Mesendoderm (in vitro differentiated cells): ENCODE measurements around the gene LAMA2.

ENCODE experiments used
- DNase-seq: peaks from one replicate; pipeline ENCODE4 v3.0.0; 2013
- H2AK5ac ChIP-seq: 2 replicates; pipeline ENCODE4 v1.6.1; 2013; ENCODE audit warnings: low read length, inconsistent platforms
- H2BK120ac ChIP-seq: 2 replicates; pipeline ENCODE4 v1.6.1; 2013; ENCODE audit warnings: low read depth, mild to moderate bottlenecking, low read length, moderate library complexity, mixed read lengths
- H2BK15ac ChIP-seq: replicated peaks from 2 replicates; pipeline ENCODE4 v1.6.1; 2013; ENCODE audit warnings: low read depth, mild to moderate bottlenecking, moderate library complexity
- H2BK5ac ChIP-seq: 2 replicates; pipeline ENCODE4 v1.6.1; 2013; ENCODE audit warnings: low read length, inconsistent platforms
- H3K18ac ChIP-seq: 2 replicates; pipeline ENCODE4 v1.6.1; 2013; ENCODE audit warnings: mild to moderate bottlenecking, low read length, mixed read lengths
- H3K23ac ChIP-seq: one replicate; pipeline ENCODE4 v1.6.1; 2013; ENCODE audit warnings: low read length
- H3K27ac ChIP-seq: 2 replicates; pipeline ENCODE4 v1.5.1; 2013; ENCODE audit warnings: low read depth, mild to moderate bottlenecking, inconsistent platforms, low read length, moderate library complexity
- H3K27me3 ChIP-seq: 2 replicates; pipeline ENCODE4 v1.6.1; 2013; ENCODE audit warnings: low read length, control low read depth, mild to moderate bottlenecking, inconsistent platforms; ENCODE audit not compliant: insufficient read depth, poor library complexity
- H3K36me3 ChIP-seq: 2 replicates; pipeline ENCODE4 v1.6.1; 2013; ENCODE audit warnings: low read length, inconsistent platforms; ENCODE audit not compliant: control insufficient read depth, insufficient read depth
- H3K4ac ChIP-seq: one replicate; pipeline ENCODE4 v1.6.1; 2013; ENCODE audit warnings: low read depth, mild to moderate bottlenecking, low read length, moderate library complexity
- H3K4me1 ChIP-seq: 2 replicates; pipeline ENCODE4 v1.6.1; 2013; ENCODE audit warnings: low read depth, low read length, inconsistent platforms; ENCODE audit not compliant: control insufficient read depth
- H3K4me2 ChIP-seq: 2 replicates; pipeline ENCODE4 v1.6.1; 2013; ENCODE audit warnings: low read length
- H3K4me3 ChIP-seq: 2 replicates; pipeline ENCODE4 v1.5.1; 2013; ENCODE audit warnings: mild to moderate bottlenecking, low read length
- H3K56ac ChIP-seq: one replicate; pipeline ENCODE4 v1.6.1; 2013; ENCODE audit warnings: low read length
- H3K79me1 ChIP-seq: 2 replicates; pipeline ENCODE4 v1.6.1; 2013; ENCODE audit warnings: low read length, inconsistent platforms
- H3K79me2 ChIP-seq: 2 replicates; pipeline ENCODE4 v1.6.1; 2013; ENCODE audit warnings: mild to moderate bottlenecking, low read length; ENCODE audit not compliant: control insufficient read depth, insufficient read depth
- H3K9ac ChIP-seq: 2 replicates; pipeline ENCODE4 v1.6.1; 2013; ENCODE audit warnings: low read length, inconsistent platforms
- H4K5ac ChIP-seq: one replicate; pipeline ENCODE4 v1.6.1; 2013; ENCODE audit warnings: low read length
- H4K8ac ChIP-seq: one replicate; pipeline ENCODE4 v1.6.1; 2013; ENCODE audit warnings: low read depth, mild to moderate bottlenecking, control low read depth, low read length, moderate library complexity
- WGBS: extraction: QIAGEN DNeasy Blood & Tissue Kit; methylation state at CpG from one replicate; pipeline ENCODE4 v1.1.7; 2013; ENCODE audit warnings: low lambda C conversion rate, missing lambda C conversion rate; ENCODE audit not compliant: insufficient coverage; ENCODE audit errors: extremely low coverage; 5-methylcytosine and 5-hydroxymethylcytosine counted together

The LAMA2 gene

DNA sequence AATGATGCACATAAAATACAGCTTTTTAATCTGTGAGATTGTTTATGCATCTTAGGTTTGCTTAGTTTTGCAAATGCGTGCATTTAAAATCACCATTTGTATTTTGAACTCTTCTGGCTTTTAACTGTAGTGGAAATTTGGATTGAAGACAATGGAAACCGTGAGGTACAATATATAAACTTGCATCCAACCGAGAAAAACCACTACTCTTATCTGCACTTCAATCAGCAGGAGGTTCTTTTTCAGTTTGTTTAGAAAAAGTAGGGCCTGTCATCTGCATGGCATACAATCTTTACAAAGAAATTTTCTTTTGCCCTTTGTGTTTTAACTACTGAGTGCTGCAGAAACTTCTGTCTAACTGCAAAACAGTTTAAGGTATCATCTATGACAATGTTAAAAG lies 132.8 kb downstream of the LAMA2 start:
- H3K23ac ChIP-seq: no peak overlapping the region
- no peaks in the 10 kb centered on the region for H3K36me3 ChIP-seq
- no peak overlapping the region for H3K9ac ChIP-seq
- WGBS: no CpG with 5 or more reads among the region's 3 CpGs
- H4K5ac ChIP-seq: no peak overlapping the region
- no peaks in the 10 kb centered on the region for H3K79me2 ChIP-seq
- no peak overlapping the region for H4K8ac ChIP-seq
- no peaks in the 10 kb centered on the region for H3K27me3 ChIP-seq
- H3K79me1 ChIP-seq: no peaks in the 10 kb centered on the region
- no peak overlapping the region for H3K4ac ChIP-seq
- H2BK5ac ChIP-seq: no peak overlapping the region
- no peak overlapping the region for H2BK120ac ChIP-seq
- H3K18ac ChIP-seq: no peak overlapping the region
- H3K4me3 ChIP-seq: no peak overlapping the region
- no peak overlapping the region for H2AK5ac ChIP-seq
- no peak overlapping the region for H3K27ac ChIP-seq
- no peak overlapping the region for H3K4me2 ChIP-seq
- no peak overlapping the region for H3K56ac ChIP-seq
- no peak overlapping the region for H2BK15ac ChIP-seq
- H3K4me1 ChIP-seq: peaks cover 2% of the 10 kb centered on the region
- DNase-seq: no peak

DNA sequence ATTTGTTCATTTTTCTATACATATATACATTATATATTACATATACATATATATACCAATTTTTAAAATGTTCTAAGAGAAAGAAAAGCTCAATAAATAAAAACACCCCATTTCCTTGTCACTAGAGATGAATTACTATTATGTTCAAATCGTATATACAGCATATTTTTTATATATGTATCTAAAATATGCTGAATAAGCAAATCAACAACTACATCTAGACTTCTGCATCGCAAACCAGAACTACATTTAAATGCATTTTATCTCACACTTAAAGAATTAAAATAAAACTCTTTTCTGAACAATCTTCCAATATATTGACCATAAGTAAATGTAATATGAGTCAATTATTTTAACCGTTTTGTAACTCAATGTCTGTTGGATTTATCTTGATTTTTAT lies 133.9 kb downstream of the LAMA2 start:
- Histone ChIP-seq H3K27me3 (no peaks in the 10 kb centered on the region), H3K18ac (no peak overlapping the region), H4K8ac (no peak overlapping the region), H2BK15ac (no peak overlapping the region), H4K5ac (no peak overlapping the region), H3K23ac (no peak overlapping the region), H3K56ac (no peak overlapping the region), H2BK5ac (no peak overlapping the region), H3K9ac (no peak overlapping the region), H2BK120ac (no peak overlapping the region), H3K79me2 (no peaks in the 10 kb centered on the region), H3K36me3 (no peaks in the 10 kb centered on the region), H3K4ac (no peak overlapping the region), H3K4me2 (no peak overlapping the region), H3K27ac (no peak overlapping the region), H3K79me1 (no peaks in the 10 kb centered on the region), H2AK5ac (no peak overlapping the region), H3K4me1 (peaks cover 2% of the 10 kb centered on the region), H3K4me3 (no peak overlapping the region)
- WGBS: no CpG with 5 or more reads among the region's 3 CpGs
- DNase-seq: no peak

DNA sequence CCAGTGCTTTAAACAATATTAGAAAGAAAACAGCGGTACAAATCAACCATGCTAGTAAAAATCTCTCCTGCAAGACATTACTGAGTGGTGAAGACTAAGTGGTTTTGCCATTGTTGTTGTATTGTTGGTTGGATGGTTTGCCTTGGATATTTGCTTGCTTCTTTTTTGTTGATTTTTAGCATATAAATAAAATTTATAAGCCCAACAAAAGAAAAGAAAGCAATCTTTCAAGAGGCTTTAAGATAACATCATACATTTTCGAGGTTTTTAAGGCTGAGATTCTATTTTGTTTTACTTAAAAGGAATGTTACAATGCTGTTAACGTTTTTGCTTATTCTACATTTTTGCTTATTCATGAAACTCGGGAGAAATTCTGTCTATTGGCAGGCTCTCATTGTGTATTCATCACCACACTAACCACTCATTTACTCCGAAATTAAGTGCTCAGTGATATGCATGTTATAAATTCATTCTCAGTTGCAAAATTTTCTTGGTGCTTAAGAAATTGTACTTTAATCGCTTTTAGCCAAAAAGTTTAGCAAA lies 139.1 kb downstream of the LAMA2 start:
- no peaks in the 10 kb centered on the region for H3K79me1 ChIP-seq
- no peak overlapping the region for H2AK5ac ChIP-seq
- no peak overlapping the region for H4K8ac ChIP-seq
- no peak overlapping the region for H3K4me2 ChIP-seq
- H3K27me3 ChIP-seq: no peaks in the 10 kb centered on the region
- DNase-seq: no peak
- H3K9ac ChIP-seq: no peak overlapping the region
- H4K5ac ChIP-seq: no peak overlapping the region
- no peak overlapping the region for H3K23ac ChIP-seq
- H3K4ac ChIP-seq: no peak overlapping the region
- no peaks in the 10 kb centered on the region for H3K79me2 ChIP-seq
- no peak overlapping the region for H3K56ac ChIP-seq
- H3K36me3 ChIP-seq: no peaks in the 10 kb centered on the region
- no peak overlapping the region for H3K4me3 ChIP-seq
- H3K27ac ChIP-seq: no peak overlapping the region
- H3K18ac ChIP-seq: no peak overlapping the region
- no CpG with 5 or more reads among the region's 6 CpGs for WGBS
- H2BK5ac ChIP-seq: no peak overlapping the region
- H2BK15ac ChIP-seq: peak overlapping the region; percentile 57
- H3K4me1 ChIP-seq: peaks cover 2% of the 10 kb centered on the region
- peak overlapping the region; percentile 12 for H2BK120ac ChIP-seq

DNA sequence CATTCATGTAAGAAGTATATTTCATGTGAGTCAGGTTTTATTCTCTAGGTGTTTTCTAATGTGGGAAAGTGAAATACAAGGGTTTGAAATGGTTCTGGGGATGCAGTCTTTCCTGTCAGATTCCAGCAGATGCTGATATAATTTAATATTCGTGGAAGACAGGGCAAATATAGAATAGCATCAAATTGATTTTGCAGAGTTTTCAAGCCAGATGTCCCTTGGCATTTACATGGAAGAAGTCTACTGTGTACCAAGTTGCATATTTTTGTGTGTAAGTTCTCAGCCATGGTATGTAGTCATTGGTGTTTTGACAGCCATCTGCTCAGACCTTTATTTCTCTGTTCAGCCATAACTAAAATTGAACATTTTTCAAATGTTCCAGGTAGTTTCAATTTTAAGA lies 143.7 kb downstream of the LAMA2 start:
- H3K4me3 ChIP-seq: no peak overlapping the region
- no CpG with 5 or more reads among the region's 1 CpG for WGBS
- DNase-seq: no peak
- H3K56ac ChIP-seq: no peak overlapping the region
- H3K9ac ChIP-seq: no peak overlapping the region
- H4K8ac ChIP-seq: no peak overlapping the region
- no peak overlapping the region for H2BK5ac ChIP-seq
- no peak overlapping the region for H2BK15ac ChIP-seq
- H3K27me3 ChIP-seq: no peaks in the 10 kb centered on the region
- H3K4ac ChIP-seq: no peak overlapping the region
- no peaks in the 10 kb centered on the region for H3K79me1 ChIP-seq
- no peaks in the 10 kb centered on the region for H3K4me1 ChIP-seq
- H3K36me3 ChIP-seq: no peaks in the 10 kb centered on the region
- no peak overlapping the region for H3K27ac ChIP-seq
- no peak overlapping the region for H3K23ac ChIP-seq
- H3K4me2 ChIP-seq: no peak overlapping the region
- H3K79me2 ChIP-seq: no peaks in the 10 kb centered on the region
- H2BK120ac ChIP-seq: no peak overlapping the region
- no peak overlapping the region for H4K5ac ChIP-seq
- H2AK5ac ChIP-seq: no peak overlapping the region
- no peak overlapping the region for H3K18ac ChIP-seq

DNA sequence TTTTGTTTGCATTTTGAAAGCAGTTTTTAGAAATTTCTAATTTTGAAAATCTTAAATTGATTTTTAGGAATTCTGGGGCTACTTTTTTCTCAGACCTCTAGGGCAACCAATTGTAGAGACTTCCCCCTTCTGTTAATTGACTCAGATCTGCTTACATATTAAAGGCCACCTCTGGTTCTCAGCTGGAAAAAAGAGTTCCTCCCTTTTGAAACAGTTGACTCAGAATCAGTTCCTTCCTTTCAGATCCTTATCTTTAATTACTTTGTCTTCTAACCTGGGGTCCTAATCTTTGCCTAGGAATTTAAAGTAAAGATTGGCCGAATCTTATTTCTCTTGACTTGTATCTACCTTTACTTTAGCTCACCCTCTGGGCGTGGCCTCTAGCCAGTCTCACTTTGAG lies 146.8 kb downstream of the LAMA2 start:
- no peak overlapping the region for H3K18ac ChIP-seq
- H3K23ac ChIP-seq: no peak overlapping the region
- no peak overlapping the region for H2BK15ac ChIP-seq
- no peak overlapping the region for H2AK5ac ChIP-seq
- no peak overlapping the region for H2BK120ac ChIP-seq
- no peaks in the 10 kb centered on the region for H3K36me3 ChIP-seq
- H3K27me3 ChIP-seq: no peaks in the 10 kb centered on the region
- H3K79me2 ChIP-seq: no peaks in the 10 kb centered on the region
- no peak overlapping the region for H4K8ac ChIP-seq
- peak; percentile 90 for DNase-seq
- H3K4me2 ChIP-seq: no peak overlapping the region
- H3K56ac ChIP-seq: no peak overlapping the region
- H3K4me3 ChIP-seq: no peak overlapping the region
- H3K4ac ChIP-seq: no peak overlapping the region
- no peak overlapping the region for H3K9ac ChIP-seq
- no peaks in the 10 kb centered on the region for H3K4me1 ChIP-seq
- no peak overlapping the region for H2BK5ac ChIP-seq
- no peak overlapping the region for H4K5ac ChIP-seq
- no peak overlapping the region for H3K27ac ChIP-seq
- no peaks in the 10 kb centered on the region for H3K79me1 ChIP-seq
- WGBS: no CpG with 5 or more reads among the region's 2 CpGs

DNA sequence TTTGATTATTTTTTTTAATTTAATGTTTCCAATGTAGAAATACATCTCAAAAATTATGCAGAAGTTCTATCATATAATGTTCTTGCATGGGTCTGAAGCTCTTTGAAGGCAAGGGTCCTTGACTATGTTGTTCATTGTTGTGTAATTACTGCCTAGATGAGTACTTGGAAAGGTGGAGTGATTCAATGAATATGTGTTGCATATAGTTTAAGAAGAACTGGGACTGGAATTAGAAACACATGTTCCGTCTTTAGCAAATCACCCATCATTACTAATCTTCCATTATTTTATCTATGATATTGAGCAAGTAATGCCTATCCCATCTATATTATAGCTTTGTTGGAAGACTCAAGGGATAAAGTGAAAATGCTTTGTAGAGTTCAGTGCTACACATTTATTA lies 147.3 kb downstream of the LAMA2 start:
- Histone ChIP-seq H4K5ac (no peak overlapping the region), H2BK120ac (no peak overlapping the region), H3K4me3 (no peak overlapping the region), H2BK5ac (peak overlapping the region; percentile 68), H3K27me3 (no peaks in the 10 kb centered on the region), H3K4me1 (no peaks in the 10 kb centered on the region), H2BK15ac (no peak overlapping the region), H3K9ac (no peak overlapping the region), H3K79me1 (no peaks in the 10 kb centered on the region), H3K4ac (no peak overlapping the region), H4K8ac (no peak overlapping the region), H3K27ac (no peak overlapping the region), H3K4me2 (no peak overlapping the region), H2AK5ac (no peak overlapping the region), H3K18ac (no peak overlapping the region), H3K36me3 (no peaks in the 10 kb centered on the region), H3K23ac (no peak overlapping the region), H3K79me2 (no peaks in the 10 kb centered on the region), H3K56ac (no peak overlapping the region)
- WGBS: no CpG with 5 or more reads among the region's 1 CpG
- DNase-seq: no peak
